ENCODE measurements around the gene PLCXD1. TPM values are rescaled to one million over a fixed set of nuclear protein-coding genes. Genes with fewer than 3 reads are reported as not detected.
"Not testable (repeated sequence)": the region's sequence is repeated elsewhere in the genome, so short reads cannot be mapped to it uniquely, and the experiment has no call there.

Gene PLCXD1
- total and polyA plus RNA-seq, 4 donors: 13.4 to 41.5 (median 28.2) TPM

DNA sequence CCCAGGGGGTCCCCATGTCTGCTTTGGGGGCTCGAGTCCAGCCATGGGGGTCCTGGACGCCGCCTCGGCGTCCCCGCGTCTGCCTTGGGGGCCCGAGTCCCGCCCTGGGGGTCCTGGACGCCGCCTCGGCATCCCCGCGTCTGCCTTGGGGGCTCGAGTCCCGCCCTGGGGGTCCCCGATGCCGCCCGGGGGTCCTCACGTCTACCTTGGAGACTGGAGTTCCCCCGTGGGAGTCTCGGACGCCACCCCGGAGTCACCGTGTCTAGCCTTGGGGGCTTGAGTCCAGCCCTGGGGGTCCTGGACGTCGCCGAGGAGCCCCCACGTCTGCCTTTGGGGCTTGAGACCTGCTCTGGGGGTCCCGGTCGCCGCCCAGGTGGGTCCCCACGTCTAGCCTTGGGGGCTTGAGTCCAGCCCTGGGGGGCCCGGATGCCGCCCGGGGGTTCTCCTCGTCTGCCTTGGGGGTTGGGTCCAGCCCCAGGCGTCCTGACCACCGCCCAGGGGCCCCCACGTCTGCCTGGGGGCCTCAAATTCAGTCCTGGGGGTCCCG lies 38.5 kb downstream of the PLCXD1 start:
- no peaks in the 10 kb centered on the region for H3K9me3 ChIP-seq (ENCODE audit: control insufficient read depth in 4 of 4, insufficient read depth in 3 of 4, low read length in 3 of 4)
- TF ChIP-seq, protein P1, sequence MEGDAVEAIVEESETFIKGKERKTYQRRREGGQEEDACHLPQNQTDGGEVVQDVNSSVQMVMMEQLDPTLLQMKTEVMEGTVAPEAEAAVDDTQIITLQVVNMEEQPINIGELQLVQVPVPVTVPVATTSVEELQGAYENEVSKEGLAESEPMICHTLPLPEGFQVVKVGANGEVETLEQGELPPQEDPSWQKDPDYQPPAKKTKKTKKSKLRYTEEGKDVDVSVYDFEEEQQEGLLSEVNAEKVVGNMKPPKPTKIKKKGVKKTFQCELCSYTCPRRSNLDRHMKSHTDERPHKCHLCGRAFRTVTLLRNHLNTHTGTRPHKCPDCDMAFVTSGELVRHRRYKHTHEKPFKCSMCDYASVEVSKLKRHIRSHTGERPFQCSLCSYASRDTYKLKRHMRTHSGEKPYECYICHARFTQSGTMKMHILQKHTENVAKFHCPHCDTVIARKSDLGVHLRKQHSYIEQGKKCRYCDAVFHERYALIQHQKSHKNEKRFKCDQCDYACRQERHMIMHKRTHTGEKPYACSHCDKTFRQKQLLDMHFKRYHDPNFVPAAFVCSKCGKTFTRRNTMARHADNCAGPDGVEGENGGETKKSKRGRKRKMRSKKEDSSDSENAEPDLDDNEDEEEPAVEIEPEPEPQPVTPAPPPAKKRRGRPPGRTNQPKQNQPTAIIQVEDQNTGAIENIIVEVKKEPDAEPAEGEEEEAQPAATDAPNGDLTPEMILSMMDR (IDR thresholded peaks at IDR 0.05; ENCODE audit: control extremely low read depth, extremely low read depth): no peak
- no peak for ATAC-seq (ENCODE audit: insufficient read depth, low FRiP score)
- WGBS, 2 donors: 0% methylated on average over 40 to 41 of the region's 41 CpGs
- no peaks in the 10 kb centered on the region for H3K27me3 ChIP-seq (ENCODE audit: control insufficient read depth in 3 of 3, insufficient read depth in 3 of 3, low read length in 2 of 3)
- peaks cover 5 to 19% (median 6%) of the 10 kb centered on the region in 4 donors for H3K36me3 ChIP-seq (ENCODE audit: control insufficient read depth in 4 of 4, insufficient read depth in 4 of 4, low read length in 4 of 4)
- H3K9ac ChIP-seq (ENCODE audit: insufficient read depth in 1 of 2, low read length in 2 of 2): peak overlapping the region; percentile 5 to 46
- peaks cover 0 to 12% (median 0%) of the 10 kb centered on the region in 5 donors for H3K4me1 ChIP-seq (ENCODE audit: control insufficient read depth in 5 of 5, insufficient read depth in 5 of 5, low read length in 5 of 5)
- peak overlapping the region; percentile 88 to 89 for H3K27ac ChIP-seq (ENCODE audit: low read depth in 1 of 2, low read length in 1 of 2)
- DNase-seq: no peak
- H3K4me3 ChIP-seq: peak overlapping the region; percentile 93

DNA sequence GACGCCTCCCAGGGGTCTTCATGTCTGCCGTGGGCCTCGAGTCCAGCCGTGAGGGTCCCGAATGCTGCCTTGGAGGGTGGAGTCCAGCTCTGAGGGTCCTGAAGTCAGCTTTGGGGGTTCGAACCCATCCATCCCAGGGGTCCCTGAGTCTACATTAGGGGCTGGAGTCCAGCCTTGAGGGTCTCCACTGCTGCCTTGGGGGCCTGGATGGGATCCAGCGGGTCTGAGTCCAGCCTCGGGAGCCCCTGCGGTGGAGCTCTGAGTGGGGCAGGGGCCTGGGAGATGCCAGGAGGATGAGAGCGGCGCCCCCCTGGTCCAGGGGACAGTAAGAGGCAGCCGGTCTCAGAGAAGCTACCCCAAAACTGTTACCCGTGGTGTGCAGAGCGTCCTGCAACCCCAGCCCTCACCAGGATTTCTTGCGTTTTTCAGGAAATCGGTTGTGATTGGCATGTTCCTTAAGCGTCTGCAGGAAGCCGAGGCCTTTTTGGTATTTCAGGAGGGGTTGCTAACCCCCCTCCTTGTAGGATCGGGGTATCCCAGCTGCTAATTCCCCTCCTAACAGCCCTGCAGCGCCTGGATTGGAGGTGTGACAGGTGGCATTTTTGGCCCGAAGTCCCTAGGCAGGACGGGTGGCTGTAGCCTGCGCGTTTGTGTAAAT lies 39.1 kb downstream of the PLCXD1 start:
- DNase-seq: peak in 1 of 3 donors; percentile 24
- TF ChIP-seq, protein P1 (IDR thresholded peaks at IDR 0.05; ENCODE audit: control extremely low read depth, extremely low read depth): no peak
- peak overlapping the region; percentile 93 for H3K4me3 ChIP-seq
- no peaks in the 10 kb centered on the region for H3K9me3 ChIP-seq (ENCODE audit: control insufficient read depth in 4 of 4, insufficient read depth in 3 of 4, low read length in 3 of 4)
- peaks cover 0 to 12% (median 0%) of the 10 kb centered on the region in 5 donors for H3K4me1 ChIP-seq (ENCODE audit: control insufficient read depth in 5 of 5, insufficient read depth in 5 of 5, low read length in 5 of 5)
- 4% methylated on average over 24 of the region's 24 CpGs for WGBS, 2 donors
- H3K27me3 ChIP-seq (ENCODE audit: control insufficient read depth in 3 of 3, insufficient read depth in 3 of 3, low read length in 2 of 3): no peaks in the 10 kb centered on the region
- H3K27ac ChIP-seq (ENCODE audit: low read depth in 1 of 2, low read length in 1 of 2): peak overlapping the region in 1 of 2 donors; percentile 88
- ATAC-seq (ENCODE audit: insufficient read depth, low FRiP score): no peak
- H3K9ac ChIP-seq (ENCODE audit: insufficient read depth in 1 of 2, low read length in 2 of 2): peak overlapping the region in 1 of 2 donors; percentile 49
- H3K36me3 ChIP-seq (ENCODE audit: control insufficient read depth in 4 of 4, insufficient read depth in 4 of 4, low read length in 4 of 4): peaks cover 0 to 13% (median 2%) of the 10 kb centered on the region in 4 donors

DNA sequence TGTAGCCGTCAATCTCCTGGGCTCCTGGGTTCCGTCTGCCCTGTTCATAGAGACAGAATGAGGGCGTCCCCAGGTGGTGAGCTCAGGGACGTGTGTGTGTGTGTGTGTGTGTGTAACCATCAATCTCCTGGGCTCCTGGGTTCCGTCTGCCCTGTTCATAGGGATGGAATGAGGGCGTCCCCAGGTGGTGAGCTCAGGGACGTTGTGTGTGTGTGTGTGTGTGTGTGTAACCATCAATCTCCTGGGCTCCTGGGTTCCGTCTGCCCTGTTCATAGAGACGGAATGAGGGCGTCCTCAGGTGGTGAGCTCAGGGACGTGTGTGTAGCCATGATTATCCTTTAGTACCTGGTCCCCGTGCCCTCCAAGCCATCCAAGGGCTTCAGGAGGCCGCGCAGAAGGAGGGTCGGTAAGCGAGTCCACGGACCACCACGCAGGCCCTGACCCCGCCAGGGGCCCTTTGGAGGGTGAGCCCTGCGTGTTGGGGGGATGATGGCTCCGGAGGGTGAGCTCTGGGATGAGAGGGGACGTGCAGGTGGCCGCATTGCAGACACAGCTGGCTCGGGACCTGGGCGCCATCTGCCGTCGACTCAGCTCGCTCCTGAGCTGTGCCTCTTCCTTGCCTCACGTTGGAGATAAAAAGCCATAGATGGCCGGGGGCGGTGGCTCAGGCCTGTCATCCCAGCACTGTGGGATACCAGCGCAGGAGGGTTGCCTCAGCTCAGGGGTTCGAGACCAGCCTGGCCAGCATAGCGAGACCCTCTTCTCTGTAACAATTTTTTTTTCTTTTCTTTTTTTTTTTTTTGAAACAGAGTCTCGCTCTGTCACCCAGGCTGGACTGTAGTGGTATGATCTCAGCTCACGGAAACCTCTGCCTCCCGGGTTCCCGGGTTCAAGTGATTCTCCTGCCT lies 42.8 kb downstream of the PLCXD1 start:
- DNase-seq: peak in 2 of 3 donors; percentile 59 to 61
- no peaks in the 10 kb centered on the region for H3K27me3 ChIP-seq (ENCODE audit: control insufficient read depth in 3 of 3, insufficient read depth in 3 of 3, low read length in 2 of 3)
- no peak overlapping the region for H3K9ac ChIP-seq (ENCODE audit: insufficient read depth in 1 of 2, low read length in 2 of 2)
- H3K4me1 ChIP-seq (ENCODE audit: control insufficient read depth in 5 of 5, insufficient read depth in 5 of 5, low read length in 5 of 5): peaks cover 0 to 10% (median 0%) of the 10 kb centered on the region in 5 donors
- no peaks in the 10 kb centered on the region for H3K9me3 ChIP-seq (ENCODE audit: control insufficient read depth in 4 of 4, insufficient read depth in 3 of 4, low read length in 3 of 4)
- TF ChIP-seq, protein P1 (IDR thresholded peaks at IDR 0.05; ENCODE audit: control extremely low read depth, extremely low read depth): no peak
- WGBS, 2 donors: 78 to 79% methylated on average over 38 of the region's 38 CpGs
- H3K36me3 ChIP-seq (ENCODE audit: control insufficient read depth in 4 of 4, insufficient read depth in 4 of 4, low read length in 4 of 4): no peaks in the 10 kb centered on the region
- no peak for ATAC-seq (ENCODE audit: insufficient read depth, low FRiP score)
- H3K27ac ChIP-seq (ENCODE audit: low read depth in 1 of 2, low read length in 1 of 2): no peak overlapping the region
- H3K4me3 ChIP-seq: no peak overlapping the region

DNA sequence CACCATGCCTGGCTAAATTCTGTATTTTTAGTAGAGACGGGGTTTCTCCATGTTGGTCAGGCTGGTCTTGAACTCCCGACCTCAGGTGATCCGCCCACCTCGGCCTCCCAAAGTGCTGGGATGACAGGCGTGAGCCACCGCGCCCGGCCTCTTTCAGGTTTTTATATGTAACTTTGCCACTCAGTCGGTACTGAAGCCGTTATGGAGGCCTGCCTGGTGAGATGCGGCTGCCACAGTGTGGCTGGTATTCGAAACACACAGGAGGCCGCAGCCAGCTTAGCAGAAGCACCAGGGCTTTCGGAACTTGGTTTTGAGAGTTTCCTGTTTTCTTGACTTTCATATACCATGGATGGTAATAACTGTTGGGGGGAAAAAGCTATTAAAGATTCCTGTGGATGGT lies 43.5 kb downstream of the PLCXD1 start:
- 76 to 84% methylated on average over 14 of the region's 14 CpGs for WGBS, 2 donors
- not testable (repeated sequence) for H3K27ac ChIP-seq (ENCODE audit: low read depth in 1 of 2, low read length in 1 of 2); H3K36me3 ChIP-seq (ENCODE audit: control insufficient read depth in 4 of 4, insufficient read depth in 4 of 4, low read length in 4 of 4); DNase-seq; H3K9ac ChIP-seq (ENCODE audit: insufficient read depth in 1 of 2, low read length in 2 of 2); H3K4me3 ChIP-seq; H3K9me3 ChIP-seq (ENCODE audit: control insufficient read depth in 4 of 4, insufficient read depth in 3 of 4, low read length in 3 of 4); H3K27me3 ChIP-seq (ENCODE audit: control insufficient read depth in 3 of 3, insufficient read depth in 3 of 3, low read length in 2 of 3); ATAC-seq (ENCODE audit: insufficient read depth, low FRiP score)
- H3K4me1 ChIP-seq (ENCODE audit: control insufficient read depth in 5 of 5, insufficient read depth in 5 of 5, low read length in 5 of 5): peaks cover 0 to 10% (median 0%) of the 10 kb centered on the region in 5 donors
